Activated naive CD8-positive, alpha-beta T cell treated with anti-CD3 and anti-CD28 coated beads, Interleukin-2, amount 50 U/mL, for 24 hours (primary cell): ENCODE data around the gene VPS39.

Source experiments
- ATAC-seq: fragments of 150-1000 bp; cut with Tn5 transposase; one replicate; pipeline ENCODE4 v1.10.0; 2021
- DNase-seq: peaks from one replicate; pipeline ENCODE4 v3.0.0; 2021
- H3K27ac Mint-ChIP-seq: one replicate; pipeline ENCODE4 v1.8.0; 2021; ENCODE audit warnings: mild to moderate bottlenecking, mixed read lengths
- H3K27me3 Mint-ChIP-seq: one replicate; pipeline ENCODE4 v1.8.0; 2021; ENCODE audit warnings: mixed read lengths
- H3K36me3 Mint-ChIP-seq: one replicate; pipeline ENCODE4 v1.8.0; 2021; ENCODE audit warnings: low read depth, mixed read lengths
- H3K4me1 Mint-ChIP-seq: one replicate; pipeline ENCODE4 v1.8.0; 2021; ENCODE audit warnings: mixed read lengths
- H3K4me3 Mint-ChIP-seq: one replicate; pipeline ENCODE4 v1.8.0; 2021; ENCODE audit warnings: mild to moderate bottlenecking, moderate library complexity, mixed read lengths
- H3K9me3 Mint-ChIP-seq: one replicate; pipeline ENCODE4 v1.8.0; 2021; ENCODE audit warnings: mixed read lengths

VPS39 gene

GRCh38 chr15:42138968-42139386 lies 69.1 kb downstream of the VPS39 start:
- Mint-ChIP-seq H3K9me3 (no peaks in the 10 kb centered on the region), H3K4me3 (no peak overlapping the region), H3K27ac (no peak overlapping the region), H3K4me1 (no peaks in the 10 kb centered on the region), H3K27me3 (peaks cover 2% of the 10 kb centered on the region), H3K36me3 (no peaks in the 10 kb centered on the region)
- ATAC-seq (no peak), DNase-seq (no peak)

DNA sequence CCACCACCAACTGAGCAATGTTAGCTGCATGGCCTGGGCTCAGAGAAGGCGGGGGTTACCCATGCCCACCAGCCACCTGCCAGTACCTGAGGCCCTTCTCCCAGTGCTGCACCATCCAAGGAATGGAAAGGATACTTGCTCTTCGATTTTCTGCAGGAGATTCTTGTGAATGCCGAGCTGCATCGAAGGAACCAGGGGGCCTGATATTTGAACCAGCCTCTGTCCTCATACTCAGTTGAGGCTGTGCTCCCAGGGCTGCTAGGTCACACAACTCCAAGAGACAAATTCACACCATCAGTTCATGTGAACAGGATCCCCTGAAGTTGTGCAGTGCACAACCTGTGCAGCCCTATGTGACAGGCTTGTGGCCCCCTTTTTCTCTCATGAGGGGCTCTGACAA lies 69.7 kb downstream of the VPS39 start:
- no peak overlapping the region for H3K4me3 Mint-ChIP-seq
- H3K27ac Mint-ChIP-seq: no peak overlapping the region
- H3K4me1 Mint-ChIP-seq: no peaks in the 10 kb centered on the region
- H3K27me3 Mint-ChIP-seq: peaks cover 2% of the 10 kb centered on the region
- no peaks in the 10 kb centered on the region for H3K36me3 Mint-ChIP-seq
- no peak for ATAC-seq
- DNase-seq: no peak
- H3K9me3 Mint-ChIP-seq: no peaks in the 10 kb centered on the region

GRCh38 chr15:42137461-42138261 lies 70.4 kb downstream of the VPS39 start:
- Mint-ChIP-seq H3K4me3 (no peak overlapping the region), H3K9me3 (no peaks in the 10 kb centered on the region), H3K27me3 (peaks cover 2% of the 10 kb centered on the region), H3K4me1 (no peaks in the 10 kb centered on the region), H3K36me3 (no peaks in the 10 kb centered on the region), H3K27ac (no peak overlapping the region)
- ATAC-seq (peak; percentile 37), DNase-seq (peak; percentile 14)

DNA sequence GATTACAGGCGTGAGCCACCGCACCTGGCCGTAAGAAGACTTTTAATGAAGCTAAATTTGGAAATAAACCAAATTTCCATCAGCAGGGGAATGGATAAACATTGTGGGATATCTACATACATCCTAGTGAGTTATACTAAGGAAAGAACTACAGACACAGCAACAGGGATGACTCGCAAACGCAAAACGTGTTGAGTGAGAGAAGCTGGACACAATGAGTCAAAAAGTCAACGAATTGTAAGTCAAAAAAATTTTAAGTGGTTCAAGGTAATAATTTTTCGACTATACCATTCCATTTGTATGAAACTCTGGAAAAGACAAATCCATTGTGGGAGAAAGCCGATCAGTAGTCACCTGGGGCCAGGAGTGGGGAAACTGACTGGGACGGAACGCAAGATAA lies 71.6 kb downstream of the VPS39 start:
- H3K27ac Mint-ChIP-seq: no peak overlapping the region

GRCh38 chr15:42135351-42135750 lies 72.8 kb downstream of the VPS39 start:
- Mint-ChIP-seq H3K4me3 (no peak overlapping the region), H3K27ac (no peak overlapping the region), H3K36me3 (no peaks in the 10 kb centered on the region), H3K27me3 (peaks cover 2% of the 10 kb centered on the region), H3K9me3 (no peaks in the 10 kb centered on the region), H3K4me1 (no peaks in the 10 kb centered on the region)
- DNase-seq: no peak
- ATAC-seq: no peak

More for the DNA sequence above, 71.6 kb downstream of the VPS39 start:
- ATAC-seq: no peak
- H3K36me3 Mint-ChIP-seq: no peaks in the 10 kb centered on the region
- H3K4me3 Mint-ChIP-seq: no peak overlapping the region
- no peaks in the 10 kb centered on the region for H3K4me1 Mint-ChIP-seq
- peaks cover 2% of the 10 kb centered on the region for H3K27me3 Mint-ChIP-seq
- no peaks in the 10 kb centered on the region for H3K9me3 Mint-ChIP-seq
- no peak for DNase-seq

DNA sequence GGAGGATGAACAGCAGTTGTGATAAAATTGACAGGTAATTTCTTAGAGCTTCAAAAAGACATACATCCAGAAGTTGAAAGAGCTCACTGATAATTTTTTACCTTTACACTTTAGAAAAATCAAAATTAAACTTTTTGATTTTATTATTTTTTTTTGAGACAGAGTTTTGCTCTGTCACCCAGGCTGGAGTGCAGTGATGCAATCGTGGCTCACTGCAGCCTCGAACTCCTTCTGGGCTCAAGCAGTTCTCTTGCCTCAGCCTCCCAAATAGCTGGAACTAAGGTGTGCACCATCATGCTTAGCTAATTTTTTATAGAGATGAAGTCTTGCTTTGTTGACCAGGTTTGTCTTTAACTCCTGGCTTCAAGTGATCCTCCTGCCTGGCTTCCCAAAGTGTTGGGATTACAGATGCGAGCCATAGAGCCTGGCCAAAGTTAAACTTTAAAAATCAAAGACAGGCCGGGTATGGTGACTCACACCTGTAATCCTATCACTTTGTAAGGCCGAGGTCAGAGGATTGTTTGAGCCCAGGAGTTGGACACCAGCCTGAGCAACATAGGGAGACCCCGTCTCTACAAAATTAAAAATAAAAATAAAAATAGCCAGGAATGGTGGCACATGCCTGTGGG lies 73.4 kb downstream of the VPS39 start:
- H3K4me3 Mint-ChIP-seq: no peak overlapping the region
- no peaks in the 10 kb centered on the region for H3K4me1 Mint-ChIP-seq
- ATAC-seq (no peak), DNase-seq (no peak)
- peaks cover 2% of the 10 kb centered on the region for H3K27me3 Mint-ChIP-seq
- no peaks in the 10 kb centered on the region for H3K9me3 Mint-ChIP-seq
- H3K36me3 Mint-ChIP-seq: no peaks in the 10 kb centered on the region
- no peak overlapping the region for H3K27ac Mint-ChIP-seq

DNA sequence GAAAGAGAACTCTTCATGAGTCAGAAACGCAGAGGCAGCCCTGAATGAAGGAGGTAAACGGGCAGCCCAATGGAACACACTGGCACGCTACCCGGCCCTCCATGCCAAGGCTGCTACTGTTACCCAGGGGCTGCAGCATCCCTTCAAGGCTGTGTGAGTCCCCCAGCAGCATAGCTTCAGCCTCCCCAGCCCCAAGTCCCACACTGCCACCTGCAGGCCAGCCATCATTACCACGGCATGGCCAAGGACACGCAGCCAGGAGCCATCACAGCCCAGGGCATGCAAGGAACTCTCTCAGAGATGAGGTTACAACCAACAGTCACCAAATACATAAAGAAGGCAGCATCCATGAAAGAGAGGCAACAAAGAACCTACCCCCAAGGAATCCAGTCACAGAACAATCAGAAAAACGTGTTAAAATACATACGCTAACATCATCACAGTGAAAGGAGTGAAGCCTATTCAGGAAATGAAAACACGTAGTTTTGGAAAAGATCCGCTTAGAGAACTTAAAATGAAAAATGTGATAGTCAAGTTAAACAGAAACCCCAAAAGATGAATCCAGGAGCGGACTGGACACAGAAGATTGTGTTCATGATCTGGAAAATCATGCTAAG lies 74.1 kb downstream of the VPS39 start:
- H3K36me3 Mint-ChIP-seq: no peaks in the 10 kb centered on the region
- peaks cover 2% of the 10 kb centered on the region for H3K27me3 Mint-ChIP-seq
- DNase-seq (peak; percentile 70), ATAC-seq (peak; percentile 77)
- no peak overlapping the region for H3K27ac Mint-ChIP-seq
- H3K4me1 Mint-ChIP-seq: no peaks in the 10 kb centered on the region
- H3K4me3 Mint-ChIP-seq: no peak overlapping the region
- H3K9me3 Mint-ChIP-seq: no peaks in the 10 kb centered on the region

- Mint-ChIP-seq H3K4me3 (no peak overlapping the region), H3K9me3 (no peaks in the 10 kb centered on the region), H3K4me1 (no peaks in the 10 kb centered on the region), H3K27me3 (peaks cover 3% of the 10 kb centered on the region), H3K27ac (no peak overlapping the region), H3K36me3 (no peaks in the 10 kb centered on the region)
- DNase-seq: no peak
- ATAC-seq: no peak
Observed at GRCh38 chr15:42133356-42133755, 74.7 kb downstream of the VPS39 start.

DNA sequence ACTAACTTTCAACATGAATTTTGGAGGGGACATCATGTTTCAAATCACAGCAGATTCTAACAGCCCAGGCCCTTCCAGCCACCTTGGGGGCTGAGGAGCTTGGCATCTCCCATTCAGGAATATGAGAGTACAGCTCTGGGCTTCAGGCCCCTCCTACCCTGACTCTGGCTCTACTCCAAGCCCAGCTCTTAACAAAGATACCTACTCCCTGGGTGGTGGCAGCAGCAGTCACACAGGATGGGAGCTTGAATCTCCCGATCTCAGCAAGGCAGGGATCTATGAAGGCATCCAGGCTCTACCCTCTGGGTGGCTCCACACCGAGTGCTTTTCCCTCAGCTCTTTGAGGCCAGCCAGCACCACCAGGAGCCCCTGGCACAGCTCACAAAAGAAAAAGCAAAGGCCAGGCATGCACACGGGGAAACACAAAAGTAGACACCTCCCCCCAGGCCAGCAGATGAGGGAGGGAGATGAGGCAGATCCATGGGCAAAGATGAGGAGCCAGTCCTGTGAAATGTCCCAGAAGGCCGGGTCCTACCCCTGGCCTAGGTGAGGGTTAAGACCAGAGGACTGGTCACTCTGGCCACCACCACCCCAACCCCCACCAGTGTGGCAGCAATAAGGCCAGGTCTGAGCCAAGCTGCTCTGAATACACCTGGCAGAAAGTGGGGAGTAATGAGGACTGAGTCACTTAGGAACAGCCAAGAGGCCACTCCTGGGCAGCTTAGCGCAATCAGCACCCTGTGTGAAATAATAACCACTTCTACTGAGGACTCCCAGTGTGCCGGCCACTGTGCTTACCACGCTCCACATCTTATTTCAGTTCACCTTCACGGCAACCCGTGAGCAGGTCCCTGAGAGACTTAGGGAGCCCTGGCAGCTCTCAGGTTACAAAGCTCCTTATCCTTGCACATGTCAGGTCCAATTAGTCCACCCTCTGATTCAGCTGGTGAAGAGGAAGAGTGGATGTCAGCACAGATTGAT lies 76.0 kb downstream of the VPS39 start:
- H3K4me1 Mint-ChIP-seq: no peaks in the 10 kb centered on the region
- no peaks in the 10 kb centered on the region for H3K9me3 Mint-ChIP-seq
- DNase-seq (no peak), ATAC-seq (no peak)
- H3K4me3 Mint-ChIP-seq: no peak overlapping the region
- no peak overlapping the region for H3K27ac Mint-ChIP-seq
- no peaks in the 10 kb centered on the region for H3K36me3 Mint-ChIP-seq
- H3K27me3 Mint-ChIP-seq: peaks cover 1% of the 10 kb centered on the region

DNA sequence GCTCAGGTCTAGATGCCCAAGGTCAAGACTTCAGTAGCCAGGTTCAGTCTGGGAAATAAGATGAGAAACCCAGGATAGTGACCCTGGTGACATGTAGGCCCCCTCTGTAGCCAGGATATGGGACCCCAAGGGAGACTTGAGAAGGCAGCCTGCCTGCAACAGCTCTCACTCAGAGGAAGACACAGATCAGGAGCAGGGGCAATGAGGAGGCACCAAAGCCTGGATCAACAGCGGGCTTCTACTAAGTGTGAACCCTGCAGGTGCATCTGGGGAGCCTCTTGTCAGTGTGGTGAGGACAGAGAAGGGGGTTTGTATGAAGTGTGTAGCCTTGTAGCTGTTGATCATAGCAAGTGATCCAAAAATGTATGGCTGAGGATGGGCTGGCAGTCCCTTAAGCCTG lies 77.1 kb downstream of the VPS39 start:
- ATAC-seq: no peak
- Mint-ChIP-seq H3K4me3 (no peak overlapping the region), H3K36me3 (no peaks in the 10 kb centered on the region), H3K27me3 (peaks cover 1% of the 10 kb centered on the region), H3K4me1 (no peaks in the 10 kb centered on the region), H3K9me3 (no peaks in the 10 kb centered on the region), H3K27ac (no peak overlapping the region)
- DNase-seq: no peak

GRCh38 chr15:42130246-42130986 lies 77.7 kb downstream of the VPS39 start:
- no peaks in the 10 kb centered on the region for H3K9me3 Mint-ChIP-seq
- no peaks in the 10 kb centered on the region for H3K36me3 Mint-ChIP-seq
- H3K27ac Mint-ChIP-seq: no peak overlapping the region
- DNase-seq (no peak), ATAC-seq (no peak)
- H3K4me1 Mint-ChIP-seq: no peaks in the 10 kb centered on the region
- peaks cover 1% of the 10 kb centered on the region for H3K27me3 Mint-ChIP-seq
- H3K4me3 Mint-ChIP-seq: no peak overlapping the region

DNA sequence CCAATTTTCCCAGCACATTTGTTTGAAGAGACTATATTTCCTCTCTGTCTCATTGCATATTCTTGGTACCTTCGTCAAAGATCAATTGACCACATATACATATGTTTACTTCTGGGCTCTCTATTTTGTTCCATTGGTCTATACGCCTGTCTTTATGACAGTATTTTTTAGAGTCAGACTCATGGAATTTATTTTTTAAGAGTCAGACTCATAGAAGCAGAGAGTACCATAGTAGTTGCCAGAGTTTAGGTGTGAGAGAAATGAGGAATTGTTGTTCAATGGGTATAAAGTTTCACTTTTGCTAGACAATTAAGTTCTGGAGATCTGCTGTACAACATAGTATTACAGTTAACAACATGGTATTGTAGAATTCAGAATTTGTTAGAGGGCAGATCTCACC lies 78.7 kb downstream of the VPS39 start:
- no peak for DNase-seq
- H3K36me3 Mint-ChIP-seq: no peaks in the 10 kb centered on the region
- no peaks in the 10 kb centered on the region for H3K4me1 Mint-ChIP-seq
- H3K4me3 Mint-ChIP-seq: no peak overlapping the region
- no peak for ATAC-seq
- no peak overlapping the region for H3K27ac Mint-ChIP-seq
- H3K9me3 Mint-ChIP-seq: no peaks in the 10 kb centered on the region
- peaks cover 1% of the 10 kb centered on the region for H3K27me3 Mint-ChIP-seq

GRCh38 chr15:42128476-42128875 lies 79.6 kb downstream of the VPS39 start:
- peaks cover 1% of the 10 kb centered on the region for H3K27me3 Mint-ChIP-seq
- H3K9me3 Mint-ChIP-seq: no peaks in the 10 kb centered on the region
- ATAC-seq: no peak
- no peak overlapping the region for H3K4me3 Mint-ChIP-seq
- H3K4me1 Mint-ChIP-seq: no peaks in the 10 kb centered on the region
- H3K27ac Mint-ChIP-seq: no peak overlapping the region
- no peaks in the 10 kb centered on the region for H3K36me3 Mint-ChIP-seq
- no peak for DNase-seq

DNA sequence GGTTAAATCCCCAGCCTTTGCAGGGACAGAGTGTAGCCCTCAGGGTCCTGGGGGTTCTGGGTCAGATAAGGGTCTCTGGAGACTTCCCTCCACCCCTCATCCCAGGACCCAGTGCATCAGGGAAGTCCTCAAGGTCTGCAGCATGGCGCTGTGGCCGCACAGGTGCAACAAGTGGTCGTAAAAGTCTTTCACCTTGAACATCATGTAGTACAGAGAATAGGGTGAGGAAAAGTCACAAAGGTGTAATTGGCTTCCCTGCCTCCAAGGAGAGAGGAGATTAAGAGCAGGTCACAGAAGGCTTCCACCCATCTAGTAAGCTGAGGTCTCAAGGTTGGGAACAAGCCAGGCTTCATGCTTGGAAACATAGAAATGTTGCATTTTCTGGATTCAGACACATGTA lies 84.6 kb downstream of the VPS39 start:
- Mint-ChIP-seq H3K9me3 (no peaks in the 10 kb centered on the region), H3K27me3 (no peaks in the 10 kb centered on the region), H3K4me3 (no peak overlapping the region), H3K4me1 (no peaks in the 10 kb centered on the region), H3K27ac (no peak overlapping the region), H3K36me3 (no peaks in the 10 kb centered on the region)
- DNase-seq (no peak), ATAC-seq (no peak)
